Measurements from ENCODE around the gene PNMT.

The PNMT gene

DNA sequence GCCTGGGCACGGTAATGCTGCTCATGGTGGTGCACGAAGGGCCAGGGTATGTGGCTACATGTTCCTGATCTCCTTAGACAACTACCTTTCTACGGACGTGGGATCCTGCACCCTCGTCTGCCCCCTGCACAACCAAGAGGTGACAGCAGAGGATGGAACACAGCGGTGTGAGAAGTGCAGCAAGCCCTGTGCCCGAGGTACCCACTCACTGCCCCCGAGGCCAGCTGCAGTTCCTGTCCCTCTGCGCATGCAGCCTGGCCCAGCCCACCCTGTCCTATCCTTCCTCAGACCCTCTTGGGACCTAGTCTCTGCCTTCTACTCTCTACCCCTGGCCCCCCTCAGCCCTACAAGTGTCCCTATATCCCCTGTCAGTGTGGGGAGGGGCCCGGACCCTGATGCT, 43.6 kb downstream of the PNMT start:
- DNase-seq = no peak

DNA sequence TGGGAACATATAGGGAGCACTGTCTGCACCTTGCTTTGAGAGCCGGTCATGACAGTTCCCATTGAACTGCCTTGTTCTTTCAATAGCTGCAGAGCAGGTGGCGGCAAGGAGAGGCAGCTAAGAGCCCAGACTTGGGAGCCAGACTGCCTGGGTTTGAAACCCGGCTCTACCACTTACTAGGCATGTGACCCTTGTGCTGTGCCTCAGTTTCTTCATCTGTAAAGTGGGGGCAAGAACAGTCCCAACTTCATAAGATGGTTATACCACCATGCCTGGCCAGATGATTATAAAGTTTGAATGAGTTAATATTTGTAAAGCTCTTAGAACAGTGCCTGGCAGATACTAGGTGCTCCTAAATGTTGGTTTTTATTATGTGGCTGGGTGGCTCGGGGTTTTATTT, 46.0 kb downstream of the PNMT start:
- no peak for DNase-seq

DNA sequence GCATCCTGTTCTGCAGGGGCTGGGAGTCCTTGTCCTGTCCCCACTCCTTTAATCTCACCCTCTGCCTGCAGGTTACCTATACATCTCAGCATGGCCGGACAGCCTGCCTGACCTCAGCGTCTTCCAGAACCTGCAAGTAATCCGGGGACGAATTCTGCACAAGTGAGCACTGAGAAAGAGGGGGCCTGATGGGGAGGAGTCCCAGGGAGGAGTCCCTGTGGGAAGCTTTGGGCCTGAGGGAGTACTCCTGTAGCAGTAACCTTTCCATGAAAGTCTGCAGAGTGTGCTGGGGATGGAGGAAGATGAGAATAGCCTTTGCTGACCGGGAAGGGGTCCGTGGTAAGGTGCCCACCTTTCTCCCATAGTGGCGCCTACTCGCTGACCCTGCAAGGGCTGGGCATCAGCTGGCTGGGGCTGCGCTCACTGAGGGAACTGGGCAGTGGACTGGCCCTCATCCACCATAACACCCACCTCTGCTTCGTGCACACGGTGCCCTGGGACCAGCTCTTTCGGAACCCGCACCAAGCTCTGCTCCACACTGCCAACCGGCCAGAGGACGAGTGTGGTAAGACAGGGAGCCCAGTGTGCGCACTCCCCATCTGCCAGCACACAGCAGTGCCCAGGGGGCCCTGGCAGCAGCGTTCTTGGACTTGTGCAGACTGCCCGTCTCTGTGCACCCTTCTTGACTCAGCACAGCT, 47.3 kb downstream of the PNMT start:
- no peak for DNase-seq

DNA sequence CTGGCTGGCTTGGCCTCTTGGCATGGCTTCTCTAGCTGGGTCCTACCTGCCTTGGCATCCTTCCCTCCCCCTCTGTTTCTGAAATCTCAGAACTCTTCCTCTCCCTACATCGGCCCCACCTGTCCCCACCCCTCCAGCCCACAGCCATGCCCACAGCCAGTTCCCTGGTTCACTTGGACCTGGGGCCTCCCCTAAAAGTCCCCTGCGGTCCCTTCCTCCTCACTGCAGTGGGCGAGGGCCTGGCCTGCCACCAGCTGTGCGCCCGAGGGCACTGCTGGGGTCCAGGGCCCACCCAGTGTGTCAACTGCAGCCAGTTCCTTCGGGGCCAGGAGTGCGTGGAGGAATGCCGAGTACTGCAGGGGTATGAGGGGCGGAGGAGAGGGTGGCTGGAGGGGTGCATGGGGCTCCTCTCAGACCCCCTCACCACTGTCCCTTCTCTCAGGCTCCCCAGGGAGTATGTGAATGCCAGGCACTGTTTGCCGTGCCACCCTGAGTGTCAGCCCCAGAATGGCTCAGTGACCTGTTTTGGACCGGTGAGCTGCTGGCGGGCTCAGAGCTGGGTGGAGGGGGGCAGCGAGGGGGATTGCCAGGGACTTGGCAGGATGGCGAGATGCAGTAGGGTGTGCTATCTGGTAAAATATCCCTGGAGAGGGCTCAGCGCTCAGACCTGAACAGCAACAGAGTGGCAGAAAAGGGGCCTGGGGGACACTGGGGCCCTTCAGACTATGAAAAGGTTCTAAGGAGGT, 48.0 kb downstream of the PNMT start:
- DNase-seq = no peak

DNA sequence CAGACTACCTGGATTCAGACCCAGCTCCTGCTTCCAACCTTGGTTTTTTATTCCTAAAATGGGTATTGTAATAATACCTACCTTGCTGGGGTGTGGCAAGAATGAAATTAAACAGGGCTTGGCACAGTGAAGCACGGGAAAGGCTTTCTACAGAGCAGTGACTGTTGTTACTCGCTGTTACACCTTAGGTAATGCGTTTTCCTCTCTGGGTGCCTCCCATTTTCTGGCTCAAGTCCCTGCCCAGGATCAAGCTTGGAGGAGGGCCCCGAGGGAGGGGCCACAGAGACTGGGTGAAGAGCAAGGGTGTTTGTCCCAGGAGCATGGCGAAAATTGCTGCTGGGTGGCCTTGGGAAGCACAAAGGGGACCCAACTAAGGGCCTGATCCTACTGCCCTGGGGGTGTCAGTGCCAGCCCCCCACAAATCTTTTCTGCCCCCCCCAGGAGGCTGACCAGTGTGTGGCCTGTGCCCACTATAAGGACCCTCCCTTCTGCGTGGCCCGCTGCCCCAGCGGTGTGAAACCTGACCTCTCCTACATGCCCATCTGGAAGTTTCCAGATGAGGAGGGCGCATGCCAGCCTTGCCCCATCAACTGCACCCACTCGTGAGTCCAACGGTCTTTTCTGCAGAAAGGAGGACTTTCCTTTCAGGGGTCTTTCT, 48.8 kb downstream of the PNMT start:
- DNase-seq = no peak

DNA sequence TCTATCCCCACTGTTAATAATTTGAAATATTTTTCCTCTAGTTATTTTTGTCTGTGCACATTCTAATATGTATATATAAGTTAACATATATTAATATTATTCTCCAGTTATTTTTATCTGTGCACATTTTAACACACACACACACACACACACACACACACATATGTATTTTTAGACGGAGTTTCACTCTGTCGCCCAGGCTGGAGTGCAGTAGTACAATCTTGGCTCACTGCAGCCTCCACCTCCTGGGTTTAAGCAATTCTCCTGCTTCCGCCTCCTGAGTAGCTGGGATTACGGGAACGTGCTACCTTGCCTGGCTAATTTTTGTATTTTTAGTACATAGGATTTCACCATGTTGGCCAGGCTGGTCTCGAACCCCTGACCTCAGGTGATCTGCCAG, 49.4 kb downstream of the PNMT start:
- DNase-seq = no peak

DNA sequence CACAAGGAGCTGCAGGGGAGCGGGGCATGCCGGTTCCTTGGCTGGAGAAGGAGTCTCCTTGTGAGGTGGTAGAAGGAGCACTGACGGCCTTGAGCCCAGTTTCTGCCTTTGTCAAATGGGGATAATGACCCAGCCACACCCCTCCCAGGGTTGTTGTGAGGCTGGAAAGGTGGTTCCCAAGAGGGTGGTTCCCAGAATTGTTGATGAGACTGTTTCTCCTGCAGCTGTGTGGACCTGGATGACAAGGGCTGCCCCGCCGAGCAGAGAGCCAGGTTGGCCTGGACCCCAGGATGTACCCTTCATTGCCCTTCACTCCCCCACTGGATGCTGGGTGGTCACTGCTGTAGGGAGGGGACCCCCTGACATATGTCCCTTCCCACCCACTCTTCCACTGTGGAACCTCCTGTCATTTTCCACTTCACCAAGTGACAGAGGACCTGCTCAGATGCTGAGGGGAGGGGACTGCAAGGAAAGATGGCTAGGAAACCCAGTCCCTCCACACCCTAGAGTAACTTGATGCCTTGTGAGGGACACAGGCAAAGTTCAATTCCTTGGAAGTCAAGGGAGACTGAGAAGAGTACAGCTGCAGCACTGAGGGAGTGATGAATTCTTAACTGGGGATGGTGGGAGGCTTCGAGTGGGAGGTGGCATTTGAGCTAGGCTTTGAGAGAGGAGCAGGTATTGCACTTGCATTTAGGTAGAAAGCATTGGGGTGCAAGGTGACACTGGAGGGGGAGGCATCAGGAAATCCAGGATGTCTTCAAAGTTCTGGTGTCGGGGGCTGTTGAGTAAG, 51.5 kb downstream of the PNMT start:
- no peak for DNase-seq

Measured in NCI-H510A (cell line).